IPS-18c (cell line): ENCODE measurements around the gene MDH1.
"Not testable (repeated sequence)": the region's sequence is repeated elsewhere in the genome, so short reads cannot be mapped to it uniquely, and the experiment has no call there.

Experiments used
- H3K4me3 ChIP-seq: 2 replicates; pipeline ENCODE4 v1.7.0; 2013; ENCODE audit warnings: low read depth, mild to moderate bottlenecking, low read length, moderate library complexity; ENCODE audit not compliant: insufficient read depth
- H3K9me3 ChIP-seq: one replicate; pipeline ENCODE4 v1.6.1; 2013; ENCODE audit warnings: mild to moderate bottlenecking, low read length, moderate library complexity; ENCODE audit not compliant: control insufficient read depth, insufficient read depth

Gene MDH1

DNA sequence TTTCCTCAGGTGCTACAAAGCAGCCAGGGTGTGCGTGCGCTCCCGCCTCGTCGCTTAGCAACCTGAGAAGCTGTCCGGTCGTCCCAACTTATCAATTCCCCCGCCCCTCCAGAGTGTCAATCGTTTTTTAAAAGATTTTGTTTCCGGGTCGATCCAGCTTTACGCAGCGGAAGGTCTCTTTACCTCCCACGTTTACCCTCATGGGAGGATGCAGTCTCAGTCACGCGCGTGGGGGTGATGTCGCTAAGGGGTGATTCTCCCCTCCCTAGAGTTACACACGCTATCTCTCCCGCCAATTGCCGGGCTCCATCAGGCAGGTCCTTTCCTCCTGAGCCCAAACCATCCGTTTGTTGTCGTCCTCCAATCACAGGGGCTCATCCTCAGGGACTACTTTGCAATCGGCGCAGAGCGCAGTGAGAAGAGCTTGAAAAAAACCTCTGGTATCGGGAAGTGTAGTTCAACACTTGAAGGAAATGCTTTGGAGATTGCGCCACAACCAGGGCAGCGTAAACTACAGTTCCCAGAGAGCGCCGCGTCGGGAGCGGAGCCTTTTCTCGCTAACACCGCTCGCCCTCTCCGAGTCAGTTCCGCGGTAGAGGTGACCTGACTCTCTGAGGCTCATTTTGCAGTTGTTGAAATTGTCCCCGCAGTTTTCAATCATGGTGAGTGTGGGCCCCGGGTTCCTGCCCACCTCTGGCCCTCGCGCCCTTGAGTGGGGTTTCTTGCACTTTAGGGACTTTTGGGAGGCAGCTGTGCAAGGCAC lies at the start of gene MDH1, which contains the start of gene WDPCP:
TSS of gene MDH1 (plus strand) at position 579 of the 763 bp plus-strand sequence. CDS start at position 660, 81 bp downstream.
TSS of gene WDPCP (minus strand) at position 93 of the 763 bp plus-strand sequence. CDS start 206 bp downstream, outside the sequence.
- no peaks in the 10 kb centered on the region for H3K9me3 ChIP-seq
- peak within 1 kb of the TSS; percentile 91 for H3K4me3 ChIP-seq

- no peak overlapping the region for H3K4me3 ChIP-seq
- no peaks in the 10 kb centered on the region for H3K9me3 ChIP-seq
These were observed 49.2 kb upstream of the MDH1 start for GRCh38 chr2:63539416-63540162.

DNA sequence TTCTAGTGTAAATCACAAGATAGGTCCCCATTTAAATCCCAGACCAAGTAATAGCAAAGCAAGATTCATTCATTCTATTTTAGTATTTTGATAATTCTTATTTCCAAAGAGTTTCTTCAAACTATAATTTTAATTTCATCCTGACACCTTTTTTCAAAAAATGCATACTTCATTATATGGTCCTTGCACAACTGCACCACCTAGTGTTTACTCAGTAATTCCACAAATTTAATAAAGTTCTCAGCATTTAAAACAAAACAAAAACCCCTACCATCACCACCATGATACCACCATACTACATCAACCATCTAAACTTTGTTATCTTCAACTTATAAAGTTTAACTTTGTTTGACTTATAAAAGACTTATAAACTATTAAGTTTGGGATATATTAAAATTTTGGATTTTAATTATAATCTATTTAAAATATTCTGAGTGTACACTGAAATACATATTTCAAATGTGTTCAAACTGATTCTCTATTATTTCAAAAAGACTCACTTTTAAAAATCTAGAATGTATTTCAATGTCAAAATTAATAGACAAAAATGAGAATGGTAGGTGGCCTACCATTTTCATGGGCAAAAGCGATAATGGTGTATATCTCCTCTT lies 44.6 kb upstream of the MDH1 start:
- H3K4me3 ChIP-seq: no peak overlapping the region
- H3K9me3 ChIP-seq: no peaks in the 10 kb centered on the region

GRCh38 chr2:63545023-63545422 lies 43.7 kb upstream of the MDH1 start:
- no peak overlapping the region for H3K4me3 ChIP-seq

DNA sequence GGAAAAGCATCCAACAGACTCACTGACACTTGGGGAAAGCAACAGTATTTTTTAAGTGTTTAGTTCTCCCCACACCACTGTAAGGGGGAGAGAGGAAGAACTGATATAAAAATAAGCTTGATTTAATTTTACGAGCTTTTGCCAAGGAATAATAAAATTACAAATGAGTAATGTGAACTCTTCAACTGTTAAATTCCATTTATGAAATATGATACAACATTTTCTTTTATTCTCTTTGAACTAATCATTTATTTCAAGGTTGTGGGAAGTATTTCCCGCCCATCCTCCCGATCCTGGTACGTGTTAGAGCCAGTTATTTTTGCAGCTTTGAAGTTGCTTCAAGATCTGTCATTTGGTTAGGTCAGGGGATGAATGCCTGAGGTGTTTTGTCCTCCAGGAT lies 35.7 kb upstream of the MDH1 start:
- no peaks in the 10 kb centered on the region for H3K9me3 ChIP-seq
- H3K4me3 ChIP-seq: no peak overlapping the region

More at GRCh38 chr2:63545023-63545422, 43.7 kb upstream of the MDH1 start:
- H3K9me3 ChIP-seq: no peaks in the 10 kb centered on the region

DNA sequence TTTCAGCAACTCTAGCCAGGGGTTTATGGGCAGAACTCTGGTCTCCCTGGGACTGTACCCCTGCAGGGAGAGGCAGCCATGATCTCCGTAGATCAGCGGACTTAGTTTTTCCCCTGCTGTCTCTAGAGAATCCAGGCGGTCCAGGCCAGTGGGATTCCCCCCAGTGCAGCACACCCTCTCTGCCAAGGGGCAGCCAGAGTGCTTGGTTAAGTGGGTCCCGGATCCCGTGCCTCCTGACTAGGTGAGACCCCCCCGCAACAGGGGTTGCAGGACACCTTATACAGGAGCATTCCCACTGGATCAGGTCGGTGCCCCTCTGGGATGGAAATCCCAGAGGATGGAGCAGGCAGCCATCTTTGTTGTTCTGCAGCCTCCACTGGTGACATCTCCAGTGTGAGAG lies 33.5 kb upstream of the MDH1 start:
- Histone ChIP-seq H3K9me3 (no peaks in the 10 kb centered on the region), H3K4me3 (no peak overlapping the region)

- H3K4me3 ChIP-seq: no peak overlapping the region
These were observed 32.8 kb upstream of the MDH1 start for GRCh38 chr2:63555931-63556330.

DNA sequence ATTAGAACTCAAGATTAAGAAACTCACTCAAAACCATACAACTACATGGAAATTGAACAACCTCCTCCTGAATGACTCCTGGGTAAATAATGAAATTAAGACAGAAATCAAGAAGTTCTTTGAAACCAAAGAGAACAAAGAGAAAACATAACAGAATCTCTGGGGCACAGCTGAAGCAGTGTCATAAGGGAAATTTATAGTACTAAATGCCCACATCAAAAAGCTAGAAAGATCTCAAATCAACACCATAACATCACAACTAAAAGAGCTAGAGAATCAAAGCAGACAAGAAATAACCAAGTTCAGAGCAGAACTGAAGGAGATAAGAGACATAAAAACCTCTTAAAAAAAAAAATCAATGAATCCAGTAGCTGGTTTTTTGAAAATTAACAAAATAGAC lies 30.9 kb upstream of the MDH1 start:
- H3K4me3 ChIP-seq, H3K9me3 ChIP-seq: not testable (repeated sequence)

More at GRCh38 chr2:63555931-63556330, 32.8 kb upstream of the MDH1 start:
- H3K9me3 ChIP-seq: no peaks in the 10 kb centered on the region

DNA sequence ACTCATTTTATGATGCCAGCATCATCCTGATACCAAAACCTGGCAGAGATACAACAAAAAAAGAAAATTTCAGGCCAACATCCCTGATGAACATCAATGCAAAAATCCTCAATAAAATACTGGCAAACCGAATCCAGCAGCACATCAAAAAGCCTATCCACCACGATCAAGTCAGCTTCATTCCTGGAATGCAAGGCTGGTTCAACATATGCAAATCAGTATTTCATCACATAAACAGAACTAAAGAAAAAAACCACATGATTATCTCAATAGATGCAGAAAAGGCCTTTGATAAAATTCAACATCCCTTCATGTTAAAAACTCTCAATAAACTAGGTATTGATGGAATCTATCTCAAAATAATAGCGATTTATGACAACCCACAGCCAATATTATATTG lies 29.8 kb upstream of the MDH1 start:
- not testable (repeated sequence) for H3K9me3 ChIP-seq

GRCh38 chr2:63562751-63563150 lies 26.0 kb upstream of the MDH1 start:
- peaks cover 2% of the 10 kb centered on the region for H3K9me3 ChIP-seq
- H3K4me3 ChIP-seq: no peak overlapping the region

More for the DNA sequence above, 29.8 kb upstream of the MDH1 start:
- not testable (repeated sequence) for H3K4me3 ChIP-seq

GRCh38 chr2:63569740-63570139 lies 19.0 kb upstream of the MDH1 start:
- H3K9me3 ChIP-seq: no peaks in the 10 kb centered on the region
- H3K4me3 ChIP-seq: no peak overlapping the region

GRCh38 chr2:63571291-63571690 lies 17.5 kb upstream of the MDH1 start:
- H3K4me3 ChIP-seq: no peak overlapping the region
- no peaks in the 10 kb centered on the region for H3K9me3 ChIP-seq

DNA sequence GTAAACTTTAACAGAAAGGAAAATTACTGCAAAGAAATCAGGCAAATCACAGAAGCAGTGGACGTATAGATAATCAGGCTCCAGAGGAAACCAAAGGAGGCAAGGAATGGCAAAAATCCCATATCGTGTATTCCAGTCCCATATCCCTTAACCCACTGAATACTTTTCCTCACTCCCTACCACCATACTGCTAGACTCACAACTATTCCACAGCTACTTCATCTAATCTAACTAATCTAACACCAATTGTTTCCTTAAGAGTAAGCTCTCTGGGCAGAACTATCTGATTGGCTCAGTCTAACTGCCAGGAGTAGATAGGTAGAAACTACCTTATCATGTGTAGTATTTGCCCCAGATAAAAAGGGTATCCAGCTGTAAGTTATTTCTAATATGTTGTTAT lies 16.8 kb upstream of the MDH1 start:
- Histone ChIP-seq H3K4me3 (no peak overlapping the region), H3K9me3 (no peaks in the 10 kb centered on the region)

GRCh38 chr2:63573026-63573425 lies 15.7 kb upstream of the MDH1 start:
- not testable (repeated sequence) for H3K9me3 ChIP-seq, H3K4me3 ChIP-seq

GRCh38 chr2:63573726-63574345 lies 14.9 kb upstream of the MDH1 start:
- not testable (repeated sequence) for H3K9me3 ChIP-seq, H3K4me3 ChIP-seq

DNA sequence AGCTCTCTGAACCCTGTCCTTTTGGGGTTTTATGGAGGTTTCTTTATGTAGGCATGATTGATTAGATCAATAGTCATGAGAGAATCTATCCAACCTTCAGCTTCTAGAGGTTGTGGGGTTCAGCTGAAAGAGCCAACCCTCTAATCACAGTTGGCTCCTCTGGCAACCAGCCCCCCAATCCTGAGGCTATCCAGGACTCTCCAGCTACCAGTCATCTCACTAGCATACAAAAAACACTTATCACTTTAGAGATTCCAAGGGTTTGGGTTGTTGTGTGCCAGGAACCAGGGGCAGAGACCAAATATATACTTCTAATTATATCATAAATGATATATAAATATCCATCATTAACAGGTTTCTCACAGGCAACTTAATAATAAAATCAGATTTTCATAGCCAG lies 12.2 kb upstream of the MDH1 start:
- no peak overlapping the region for H3K4me3 ChIP-seq

GRCh38 chr2:63578767-63579166 lies 10.0 kb upstream of the MDH1 start:
- no peak overlapping the region for H3K4me3 ChIP-seq
- H3K9me3 ChIP-seq: no peaks in the 10 kb centered on the region

More for the DNA sequence above, 12.2 kb upstream of the MDH1 start:
- H3K9me3 ChIP-seq: no peaks in the 10 kb centered on the region
